ENCODE data around the gene MSMP. TPM values are rescaled to one million over a fixed set of nuclear protein-coding genes. Genes with fewer than 3 reads are reported as not detected.

Gene MSMP
- total and polyA plus RNA-seq, 2 donors (not counting 1 experiment from before 2014, with no cell fraction given): 2.3 to 3.9 TPM

GRCh38 chr9:35778496-35778895 is 24.4 kb upstream of the MSMP start:
- no peak overlapping the region for H3K4me3 ChIP-seq (ENCODE audit: control extremely low read depth in 1 of 5, extremely low read depth in 1 of 5, insufficient read depth in 1 of 5, low read depth in 2 of 5, low read length in 4 of 5)
- Mint-ChIP-seq H3K9me3 (ENCODE audit: insufficient read depth) (no peaks in the 10 kb centered on the region), H3K27ac (no peak overlapping the region), H3K4me3 (no peak overlapping the region), H3K4me1 (peaks cover 15% of the 10 kb centered on the region), H3K27me3 (no peaks in the 10 kb centered on the region)
- ATAC-seq (ENCODE audit: low read depth) (no peak), DNase-seq (no peak)
- H4K20me1 ChIP-seq (ENCODE audit: control insufficient read depth, insufficient read depth, low read length, poor library complexity, severe bottlenecking): no peaks in the 10 kb centered on the region
- no peaks in the 10 kb centered on the region for H3K9me3 ChIP-seq (ENCODE audit: control extremely low read depth in 1 of 3, control insufficient read depth in 2 of 3, insufficient read depth in 1 of 3, low read length in 2 of 3)
- intact Hi-C loops (cut with micrococcal nuclease): no loop called here
- WGBS (ENCODE audit: insufficient coverage): no CpG with 5 or more reads among the region's 3 CpGs
- POLR2A ChIA-PET: interaction anchor here (0.6 kb wide), 2 partner anchors 83 to 125 kb away, joined by 3 read pairs; no protein-coding TSS in a partner anchor
- no peak overlapping the region for H3K4me2 ChIP-seq (replicated peaks; ENCODE audit: low read depth, low read length, poor library complexity, severe bottlenecking)
- no peak overlapping the region for H3K27ac ChIP-seq (ENCODE audit: low read length in 2 of 2)
- no peaks in the 10 kb centered on the region for H3K36me3 ChIP-seq (replicated peaks in 1 of 2; ENCODE audit: control extremely low read depth in 1 of 2, control insufficient read depth in 1 of 2, extremely low read depth in 1 of 2, insufficient read depth in 2 of 2, low read length in 1 of 2)
- H3K4me1 ChIP-seq (ENCODE audit: control insufficient read depth in 2 of 2, insufficient read depth in 2 of 2, low read length in 2 of 2): peaks cover 6 to 15% of the 10 kb centered on the region in 2 donors
- no peak overlapping the region for H2AFZ ChIP-seq (ENCODE audit: insufficient read depth, low read depth, low read length, poor library complexity, severe bottlenecking)
- CTCF ChIA-PET: interaction anchor here (1.0 to 2.7 kb wide), 7 partner anchors 10 to 167 kb away, joined by 3 to 11 read pairs (median 4); no protein-coding TSS in a partner anchor
- no peaks in the 10 kb centered on the region for H3K79me2 ChIP-seq (ENCODE audit: control insufficient read depth, insufficient read depth, low read length)
- no peaks in the 10 kb centered on the region for H3K27me3 ChIP-seq (replicated peaks in 1 of 4; ENCODE audit: control extremely low read depth in 1 of 4, control insufficient read depth in 3 of 4, insufficient read depth in 4 of 4, low read length in 3 of 4)
- H3K9ac ChIP-seq (ENCODE audit: low read length): no peak overlapping the region
- no peak for TF ChIP-seq CTCF (IDR thresholded peaks at IDR 0.05)
- no peak for TF ChIP-seq EZH2 (IDR thresholded peaks at IDR 0.05; ENCODE audit: borderline replicate concordance, insufficient read depth, low read depth, low read length, poor library complexity, severe bottlenecking)

GRCh38 chr9:35776018-35776417 is 21.9 kb upstream of the MSMP start:
- intact Hi-C loops (cut with micrococcal nuclease): no loop called here
- H3K9me3 Mint-ChIP-seq (ENCODE audit: insufficient read depth): no peaks in the 10 kb centered on the region
- Histone ChIP-seq H3K27ac (ENCODE audit: low read length in 2 of 2) (peak overlapping the region in 1 of 2 donors; percentile 3), H3K4me3 (ENCODE audit: control extremely low read depth in 1 of 5, extremely low read depth in 1 of 5, insufficient read depth in 1 of 5, low read depth in 2 of 5, low read length in 4 of 5) (no peak overlapping the region), H3K27me3 (replicated peaks in 1 of 4; ENCODE audit: control extremely low read depth in 1 of 4, control insufficient read depth in 3 of 4, insufficient read depth in 4 of 4, low read length in 3 of 4) (no peaks in the 10 kb centered on the region), H3K36me3 (replicated peaks in 1 of 2; ENCODE audit: control extremely low read depth in 1 of 2, control insufficient read depth in 1 of 2, extremely low read depth in 1 of 2, insufficient read depth in 2 of 2, low read length in 1 of 2) (peaks cover 0 to 8% of the 10 kb centered on the region in 2 experiments), H3K79me2 (ENCODE audit: control insufficient read depth, insufficient read depth, low read length) (peaks cover 13% of the 10 kb centered on the region), H3K4me2 (replicated peaks; ENCODE audit: low read depth, low read length, poor library complexity, severe bottlenecking) (no peak overlapping the region), H3K9me3 (ENCODE audit: control extremely low read depth in 1 of 3, control insufficient read depth in 2 of 3, insufficient read depth in 1 of 3, low read length in 2 of 3) (no peaks in the 10 kb centered on the region), H4K20me1 (ENCODE audit: control insufficient read depth, insufficient read depth, low read length, poor library complexity, severe bottlenecking) (peaks cover 10% of the 10 kb centered on the region), H3K9ac (ENCODE audit: low read length) (no peak overlapping the region), H3K4me1 (ENCODE audit: control insufficient read depth in 2 of 2, insufficient read depth in 2 of 2, low read length in 2 of 2) (peaks cover 6 to 15% of the 10 kb centered on the region in 2 donors), H2AFZ (ENCODE audit: insufficient read depth, low read depth, low read length, poor library complexity, severe bottlenecking) (no peak overlapping the region)
- no peaks in the 10 kb centered on the region for H3K27me3 Mint-ChIP-seq
- H3K27ac Mint-ChIP-seq: peak overlapping the region; percentile 85
- DNase-seq (no peak), ATAC-seq (ENCODE audit: low read depth) (peak; percentile 94)
- H3K4me3 Mint-ChIP-seq: peak overlapping the region; percentile 19
- WGBS (ENCODE audit: insufficient coverage): 20% methylated on average over 1 of the region's 4 CpGs
- ChIA-PET POLR2A (interaction anchor here (1.0 kb wide), 1 partner anchor 19 kb away, joined by 3 read pairs; no protein-coding TSS in a partner anchor), CTCF (interaction anchor here (0.6 to 2.3 kb wide), 11 partner anchors 9 to 109 kb away, joined by 3 to 15 read pairs (median 4); partner anchors contain the start of gene TLN1)
- no peak for TF ChIP-seq EZH2 (IDR thresholded peaks at IDR 0.05; ENCODE audit: borderline replicate concordance, insufficient read depth, low read depth, low read length, poor library complexity, severe bottlenecking)
- peaks cover 15% of the 10 kb centered on the region for H3K4me1 Mint-ChIP-seq
